Measurements from ENCODE around the gene FMNL1.

The FMNL1 gene

DNA sequence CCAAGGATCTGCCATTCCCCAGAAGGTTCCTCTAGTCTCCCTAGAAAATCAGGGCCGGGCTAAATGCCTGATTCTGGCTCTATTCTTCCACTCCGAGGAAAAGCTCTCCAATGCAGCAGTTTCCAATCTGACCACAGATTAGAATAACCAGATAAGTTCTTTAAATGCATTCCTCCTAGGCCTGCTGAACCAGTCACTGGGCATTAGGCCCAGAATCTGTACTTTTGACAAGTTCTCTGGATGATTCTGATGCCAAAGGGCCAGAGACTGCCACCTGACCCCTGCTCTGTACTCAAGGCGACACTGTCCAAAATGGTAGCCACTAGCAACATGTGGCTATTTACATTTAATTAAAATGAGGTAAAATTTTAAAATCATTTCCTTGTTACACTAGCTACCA is 72.8 kb downstream of the FMNL1 start:
- DNase-seq (ENCODE audit: extremely low spot score), result no peak
- TF ChIP-seq, protein P1, sequence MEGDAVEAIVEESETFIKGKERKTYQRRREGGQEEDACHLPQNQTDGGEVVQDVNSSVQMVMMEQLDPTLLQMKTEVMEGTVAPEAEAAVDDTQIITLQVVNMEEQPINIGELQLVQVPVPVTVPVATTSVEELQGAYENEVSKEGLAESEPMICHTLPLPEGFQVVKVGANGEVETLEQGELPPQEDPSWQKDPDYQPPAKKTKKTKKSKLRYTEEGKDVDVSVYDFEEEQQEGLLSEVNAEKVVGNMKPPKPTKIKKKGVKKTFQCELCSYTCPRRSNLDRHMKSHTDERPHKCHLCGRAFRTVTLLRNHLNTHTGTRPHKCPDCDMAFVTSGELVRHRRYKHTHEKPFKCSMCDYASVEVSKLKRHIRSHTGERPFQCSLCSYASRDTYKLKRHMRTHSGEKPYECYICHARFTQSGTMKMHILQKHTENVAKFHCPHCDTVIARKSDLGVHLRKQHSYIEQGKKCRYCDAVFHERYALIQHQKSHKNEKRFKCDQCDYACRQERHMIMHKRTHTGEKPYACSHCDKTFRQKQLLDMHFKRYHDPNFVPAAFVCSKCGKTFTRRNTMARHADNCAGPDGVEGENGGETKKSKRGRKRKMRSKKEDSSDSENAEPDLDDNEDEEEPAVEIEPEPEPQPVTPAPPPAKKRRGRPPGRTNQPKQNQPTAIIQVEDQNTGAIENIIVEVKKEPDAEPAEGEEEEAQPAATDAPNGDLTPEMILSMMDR (IDR thresholded peaks at IDR 0.05; ENCODE audit: control extremely low read depth, extremely low read depth, low read depth, missing control alignments), result no peak
- POLR2A ChIA-PET, result no interaction called here
- CTCF ChIA-PET, result interaction anchor here (1.0 to 28.2 kb wide), 9 partner anchors 10 to 97 kb away, joined by 3 to 497 read pairs (median 4); partner anchors contain the start of gene MAP3K14

DNA sequence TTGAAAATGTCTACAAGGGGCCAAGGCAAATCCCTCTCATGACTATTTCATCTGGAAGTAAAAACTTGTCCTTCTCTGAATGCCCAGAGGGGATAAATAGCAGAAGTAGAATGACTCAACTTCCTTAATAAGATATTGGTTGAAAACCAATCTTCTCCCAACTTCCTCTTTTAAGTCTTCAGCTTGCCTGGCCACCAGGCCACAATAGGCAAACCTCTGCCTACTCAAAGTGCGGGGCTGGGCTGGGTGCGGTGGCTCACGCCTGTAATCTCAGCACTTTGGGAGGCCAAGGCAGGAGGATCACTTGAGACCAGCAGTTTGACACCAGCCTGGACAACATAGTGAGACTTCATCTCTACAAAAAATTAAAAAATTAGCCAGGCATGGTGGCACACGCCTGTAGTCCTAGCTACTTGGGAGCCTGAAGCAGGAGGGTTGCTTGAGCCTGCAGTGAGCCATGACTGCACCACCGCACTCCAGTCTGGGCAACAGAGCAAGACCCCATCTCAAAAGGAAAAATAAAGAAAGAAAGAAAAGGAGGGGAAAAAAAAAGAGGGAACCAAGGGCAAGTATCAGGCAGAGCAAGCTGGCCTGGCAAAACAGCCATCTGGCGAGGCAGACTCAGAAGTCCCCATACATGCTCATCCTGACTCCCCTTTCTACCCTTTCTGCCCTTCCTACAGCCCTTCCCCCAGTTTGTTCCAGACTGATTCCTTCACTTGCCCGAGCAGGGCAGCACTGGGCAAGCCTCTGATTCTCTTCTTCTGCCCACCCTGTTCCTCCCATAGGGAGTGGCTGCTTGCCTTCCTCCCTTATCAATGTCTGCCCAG is 74.5 kb downstream of the FMNL1 start:
- ChIA-PET POLR2A (interaction anchor here (0.6 to 1.5 kb wide), 4 partner anchors 16 to 148 kb away, joined by 3 to 5 read pairs (median 4); partner anchors contain the start of gene HEXIM1), CTCF (interaction anchor here (1.0 to 28.2 kb wide), 10 partner anchors 12 to 105 kb away, joined by 3 to 497 read pairs (median 4); no protein-coding TSS in a partner anchor)
- DNase-seq (ENCODE audit: extremely low spot score), result no peak
- TF ChIP-seq, protein P1 (IDR thresholded peaks at IDR 0.05; ENCODE audit: control extremely low read depth, extremely low read depth, low read depth, missing control alignments), result no peak

DNA sequence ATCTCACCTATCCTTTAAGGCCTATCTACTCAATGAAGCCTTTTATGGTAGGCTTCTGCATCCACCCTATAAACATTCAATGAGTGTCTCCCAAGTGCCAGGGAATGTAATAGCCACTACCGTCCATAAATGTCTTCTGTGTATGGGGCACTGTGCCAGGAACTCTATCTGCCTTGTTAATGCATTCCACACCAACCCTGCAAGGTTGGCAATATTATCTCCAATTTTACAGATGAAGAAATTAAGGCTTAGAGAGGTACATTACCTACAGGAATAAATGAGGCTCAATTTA is 75.1 kb downstream of the FMNL1 start:
- TF ChIP-seq, protein P1 (IDR thresholded peaks at IDR 0.05; ENCODE audit: control extremely low read depth, extremely low read depth, low read depth, missing control alignments), result no peak
- DNase-seq (ENCODE audit: extremely low spot score), result no peak
- ChIA-PET POLR2A (no interaction called here), CTCF (interaction anchor here (1.1 to 28.2 kb wide), 2 partner anchors 33 to 93 kb away, joined by 6 to 497 read pairs; no protein-coding TSS in a partner anchor)
